Limb (tissue), 2 donors: ENCODE results near the gene ARHGAP6.

Source experiments
- DNase-seq, 2 donors: peaks; one replicate each; pipeline ENCODE4 v3.0.0-alpha.2; 2016; ENCODE audit errors: extremely low spot score in 2 of 2

ARHGAP6 gene

DNA sequence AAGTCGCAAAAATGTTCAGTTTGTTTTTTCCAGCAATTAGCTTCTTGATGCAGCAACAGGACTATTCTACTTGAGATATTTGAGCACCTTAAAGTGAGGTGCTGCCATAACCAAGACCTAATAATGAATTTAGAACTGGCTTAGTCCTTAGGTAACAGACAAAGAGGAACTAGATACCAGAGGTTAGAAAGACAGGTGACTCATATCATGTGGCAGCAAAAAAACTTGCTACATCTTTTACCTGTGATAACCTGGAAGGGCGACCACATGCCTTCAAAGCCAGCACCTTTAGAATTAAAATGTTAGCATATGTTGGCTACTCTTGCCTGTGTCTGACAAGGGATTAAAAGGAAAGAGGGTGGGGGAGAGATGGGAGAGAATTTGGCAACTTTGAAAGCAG lies 90.4 kb downstream of the ARHGAP6 start:
- DNase-seq = no peak

DNA sequence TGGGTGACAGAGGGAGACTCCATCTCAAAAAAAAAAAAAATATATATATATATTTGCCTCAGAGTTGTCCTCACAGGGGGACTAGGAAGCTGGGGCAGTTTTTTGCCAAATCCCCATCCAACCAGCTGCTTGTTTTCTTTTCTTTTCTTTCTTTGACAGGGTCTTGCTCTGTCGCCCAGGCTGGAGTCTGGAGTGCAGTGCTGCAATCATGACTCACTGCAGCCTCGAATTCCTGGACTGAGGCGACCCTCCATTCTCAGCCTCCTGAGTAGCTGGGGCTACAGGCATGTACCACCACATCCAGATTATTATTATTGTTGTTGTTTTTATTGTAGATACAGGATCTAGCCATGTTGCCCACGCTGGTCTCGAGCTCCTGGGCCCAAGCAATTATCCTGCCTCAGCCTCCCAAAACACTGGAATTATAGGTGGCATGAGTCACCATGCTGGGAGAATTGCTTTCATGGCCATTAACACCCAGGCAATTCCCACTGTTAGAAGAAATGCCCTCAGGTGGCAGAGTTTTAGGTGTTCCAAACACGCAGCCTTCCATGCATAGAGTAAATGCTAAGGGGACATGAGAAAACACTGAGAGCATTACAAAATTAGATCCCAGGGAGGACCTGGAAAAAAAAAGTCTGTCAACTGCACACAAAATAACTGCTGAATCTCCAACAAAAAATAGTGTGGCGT lies 98.0 kb downstream of the ARHGAP6 start:
- DNase-seq = no peak

GRCh38 chrX:11566789-11567188 lies 98.9 kb downstream of the ARHGAP6 start:
- DNase-seq = no peak

DNA sequence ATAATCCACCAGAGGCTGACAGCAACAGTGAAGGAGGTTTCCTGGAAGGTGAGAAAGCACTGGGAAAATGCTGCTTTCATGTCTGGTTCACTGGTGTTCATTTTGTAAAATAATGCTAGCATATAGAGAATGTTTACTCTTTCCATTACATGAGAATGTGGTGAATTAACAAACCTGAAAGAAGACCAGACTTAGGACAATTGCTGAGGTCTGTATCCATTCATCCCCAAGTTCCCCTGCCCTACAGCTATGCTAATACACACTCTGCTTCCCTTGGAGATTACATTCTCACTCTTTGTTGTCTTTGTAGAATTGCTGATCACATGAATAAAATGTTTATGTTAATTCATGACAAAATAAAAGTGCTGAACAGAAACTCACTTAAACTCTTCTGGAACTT lies 99.5 kb downstream of the ARHGAP6 start:
- no peak for DNase-seq

DNA sequence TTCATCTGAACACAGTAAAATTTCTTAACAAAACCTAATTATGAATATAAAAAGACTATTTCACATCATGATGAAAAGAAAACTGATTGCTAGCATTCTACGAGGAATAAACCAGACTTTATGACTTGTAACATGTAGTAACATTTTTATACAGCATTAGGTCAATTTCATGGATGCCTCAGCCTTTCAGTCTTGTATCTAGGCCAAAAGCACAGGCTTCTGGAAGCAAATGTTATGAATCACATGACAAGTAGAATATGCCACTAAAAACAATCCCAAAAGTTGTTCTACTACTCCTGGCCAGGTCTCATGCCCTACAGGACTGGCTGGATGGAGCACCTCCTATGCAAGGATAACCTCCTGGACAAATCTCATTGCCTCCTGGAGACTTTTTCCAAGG lies 101.2 kb downstream of the ARHGAP6 start:
- no peak for DNase-seq

- no peak for DNase-seq
Observed at GRCh38 chrX:11562570-11562969, 103.2 kb downstream of the ARHGAP6 start.

- no peak for DNase-seq
Observed at GRCh38 chrX:11558972-11559371, 106.7 kb downstream of the ARHGAP6 start.

DNA sequence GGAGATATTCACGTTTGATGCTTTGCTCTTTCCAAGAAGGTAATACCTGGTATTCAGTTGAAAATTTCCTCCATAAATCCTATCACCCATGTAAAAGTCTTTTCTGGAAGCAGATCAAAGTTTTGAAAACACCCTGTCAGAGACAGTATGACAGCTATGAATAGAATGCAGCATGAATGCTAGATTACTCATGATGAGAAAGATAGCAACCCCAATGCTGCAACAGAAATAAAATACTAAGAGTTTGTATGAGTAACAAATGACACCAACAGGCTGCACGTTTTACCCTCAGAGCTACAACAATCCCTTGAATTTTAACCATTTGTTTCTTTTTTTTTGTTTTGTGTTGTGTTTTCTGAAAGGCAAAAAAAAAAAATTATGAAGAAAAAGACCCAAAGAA lies 108.6 kb downstream of the ARHGAP6 start:
- no peak for DNase-seq

- DNase-seq = no peak
Observed at GRCh38 chrX:11555759-11556158, 110.0 kb downstream of the ARHGAP6 start.

DNA sequence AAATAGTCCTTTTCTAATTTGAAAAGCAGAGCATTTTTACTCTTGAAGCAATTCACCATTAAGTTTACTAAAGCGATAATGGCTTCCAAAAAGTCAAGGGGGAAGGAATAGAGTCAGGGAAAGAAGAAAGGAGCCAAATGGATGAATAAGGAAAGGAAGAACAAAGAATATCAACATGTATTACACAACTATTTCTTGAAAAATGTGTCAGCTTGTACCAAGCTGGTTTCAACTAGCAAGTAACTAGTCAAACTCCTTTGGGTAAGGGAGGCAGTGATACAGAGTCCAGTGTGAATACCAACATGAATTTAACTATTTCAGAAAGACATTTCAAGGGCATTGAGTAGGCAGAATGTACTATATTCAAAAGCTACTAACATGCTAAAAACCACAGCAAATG lies 112.1 kb downstream of the ARHGAP6 start:
- DNase-seq = no peak

DNA sequence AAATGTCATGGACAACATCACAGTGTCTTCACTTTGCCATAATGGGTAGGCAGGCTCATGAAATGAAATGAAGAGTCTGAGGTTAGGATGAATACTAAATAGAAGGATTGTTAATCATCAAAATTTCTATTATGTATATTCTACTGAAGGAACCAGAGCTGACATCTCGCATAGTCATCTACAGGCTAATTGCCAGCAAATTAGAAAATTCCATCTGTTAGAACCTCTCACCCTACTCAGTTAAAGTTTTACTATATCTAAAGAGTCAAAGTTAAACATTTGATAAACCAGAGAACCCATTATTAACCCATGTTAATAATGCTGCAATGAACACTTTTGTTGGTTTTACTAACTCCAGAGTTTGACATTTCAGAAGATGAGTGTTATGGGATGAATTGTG lies 114.6 kb downstream of the ARHGAP6 start:
- DNase-seq = no peak

GRCh38 chrX:11546917-11547316 lies 118.8 kb downstream of the ARHGAP6 start:
- no peak for DNase-seq

GRCh38 chrX:11543249-11543648 lies 122.5 kb downstream of the ARHGAP6 start:
- no peak for DNase-seq

GRCh38 chrX:11541510-11541909 lies 124.2 kb downstream of the ARHGAP6 start:
- no peak for DNase-seq

GRCh38 chrX:11540532-11541377 lies 125.0 kb downstream of the ARHGAP6 start:
- peak; percentile 21 to 28 for DNase-seq

- DNase-seq = no peak
Observed at GRCh38 chrX:11537141-11537540, 128.6 kb downstream of the ARHGAP6 start.

DNA sequence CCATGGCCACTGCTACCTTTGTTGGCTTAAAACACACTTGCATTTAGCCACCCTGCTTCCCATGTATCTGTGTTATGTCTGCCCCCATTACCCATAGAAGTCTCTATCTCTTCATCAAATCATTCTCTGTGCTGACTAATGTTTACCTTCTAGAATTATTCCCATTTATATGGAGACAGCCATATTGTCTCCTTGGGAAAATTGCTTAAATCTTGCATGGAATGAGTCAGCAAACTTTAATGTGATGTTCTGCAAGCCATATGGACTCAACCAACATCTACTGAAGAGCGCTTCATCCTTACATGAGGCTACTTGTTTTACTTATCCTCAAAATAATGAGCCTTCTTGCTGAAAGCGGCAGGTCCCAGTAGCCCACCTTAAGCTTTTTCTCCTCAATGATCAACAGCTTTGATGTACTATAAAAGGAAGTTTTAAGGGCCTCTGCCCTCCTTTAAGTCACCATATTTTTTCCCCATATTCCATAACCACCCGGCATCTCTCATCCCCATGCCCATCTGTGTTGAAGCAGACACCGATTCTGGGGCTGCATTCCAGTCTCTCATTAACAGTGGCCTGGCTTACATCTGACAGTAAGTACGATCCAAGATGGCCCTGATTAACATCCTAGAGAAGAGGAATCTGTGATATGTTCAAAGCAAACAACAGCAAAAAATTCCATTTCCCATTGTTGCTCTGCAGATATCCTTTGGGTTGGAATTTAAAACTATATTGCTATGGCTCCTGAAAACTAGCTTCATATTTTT lies 130.4 kb downstream of the ARHGAP6 start:
- no peak for DNase-seq

DNA sequence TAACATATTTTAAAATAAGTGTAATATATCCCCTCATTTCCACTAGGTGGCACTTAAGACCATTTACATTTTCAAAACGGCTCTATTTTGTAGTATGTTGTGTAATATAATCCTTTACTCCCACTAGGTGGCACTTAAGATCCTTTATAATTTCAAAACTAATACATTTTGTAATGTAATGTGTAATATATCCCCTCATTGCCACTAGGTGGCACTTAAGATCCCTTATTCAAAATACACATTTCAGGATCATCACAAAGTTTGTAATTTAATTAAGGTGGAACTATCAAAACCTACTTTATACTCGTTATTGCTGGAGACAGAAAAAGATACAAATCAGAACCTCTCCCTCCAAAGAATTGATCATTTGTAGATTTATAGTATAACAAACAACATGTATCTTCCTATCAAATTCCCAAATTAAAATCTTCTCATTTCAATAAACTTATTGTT lies 132.5 kb downstream of the ARHGAP6 start:
- DNase-seq = peak in 1 of 2 donors; percentile 85

- DNase-seq = no peak
Observed at GRCh38 chrX:11532291-11533078, 133.2 kb downstream of the ARHGAP6 start.

DNA sequence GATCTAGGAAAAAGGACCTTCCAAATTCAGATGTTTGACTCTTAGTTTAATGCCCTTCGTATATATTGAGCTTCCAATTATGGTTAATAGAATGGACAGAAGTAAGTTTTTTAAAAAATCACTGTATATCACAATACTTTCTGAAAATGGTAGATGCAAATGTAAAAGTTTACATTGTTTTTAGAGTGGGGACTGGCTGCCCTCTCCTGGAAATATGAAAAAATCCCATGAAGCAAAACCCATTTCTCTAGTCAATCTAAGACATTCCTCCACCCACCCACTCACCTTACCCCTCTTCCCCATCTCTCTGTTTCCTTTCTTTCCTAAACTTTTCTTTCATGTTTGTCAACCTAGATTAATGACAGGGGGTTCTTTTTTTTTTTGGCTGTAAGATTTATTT lies 134.5 kb downstream of the ARHGAP6 start:
- peak in 1 of 2 donors; percentile 13 for DNase-seq

GRCh38 chrX:11530621-11531020 lies 135.1 kb downstream of the ARHGAP6 start:
- DNase-seq = no peak
